ENCODE data around the gene PIF1. TPM values are rescaled to one million over a fixed set of nuclear protein-coding genes. Genes with fewer than 3 reads are reported as not detected.
"Not testable (repeated sequence)": the region's sequence is repeated elsewhere in the genome, so short reads cannot be mapped to it uniquely, and the experiment has no call there.

PIF1 gene
- total RNA-seq, 4 donors from 2014 or later = 0.39 to 2.4 (median 1.1) TPM; not detected in 1

GRCh38 chr15:64828985-64829384, 3.5 kb upstream of the PIF1 start:
- Histone ChIP-seq H3K9me3 (no peaks in the 10 kb centered on the region), H3K4me1 (peaks cover 0 to 22% (median 13%) of the 10 kb centered on the region in 4 donors), H3K4me3 (no peak overlapping the region), H3K27ac (no peak overlapping the region), H3K36me3 (no peaks in the 10 kb centered on the region), H3K27me3 (no peaks in the 10 kb centered on the region)
- 85 to 90% methylated on average over 5 of the region's 5 CpGs for WGBS, 2 donors
- DNase-seq (ENCODE audit: low spot score in 2 of 2) = no peak
- TF ChIP-seq CTCF (IDR thresholded peaks at IDR 0.05) (no peak), POLR2A (IDR thresholded peaks at IDR 0.05) (no peak), EP300 (IDR thresholded peaks at IDR 0.05) (no peak)

- Histone ChIP-seq H3K36me3 (no peaks in the 10 kb centered on the region), H3K9me3 (no peaks in the 10 kb centered on the region), H3K27me3 (no peaks in the 10 kb centered on the region), H3K4me3 (peak overlapping the region; percentile 20 to 57 (median 42)), H3K4me1 (peaks cover 0 to 29% (median 16%) of the 10 kb centered on the region in 4 donors), H3K27ac (peak overlapping the region in 1 of 4 donors; percentile 62)
- TF ChIP-seq EP300 (IDR thresholded peaks at IDR 0.05) (no peak), CTCF (IDR thresholded peaks at IDR 0.05) (no peak), POLR2A (IDR thresholded peaks at IDR 0.05) (no peak)
- WGBS, 2 donors = 2 to 3% methylated on average over 13 to 17 of the region's 17 CpGs
- DNase-seq (ENCODE audit: low spot score in 2 of 2) = no peak
Observed at GRCh38 chr15:64824929-64825430, 467 bp downstream of the PIF1 start.

GRCh38 chr15:64816452-64816851, 9.0 kb downstream of the PIF1 start:
- 78 to 84% methylated on average over 7 to 12 of the region's 13 CpGs for WGBS, 2 donors
- no peaks in the 10 kb centered on the region for H3K27me3 ChIP-seq
- TF ChIP-seq CTCF (IDR thresholded peaks at IDR 0.05) = no peak
- TF ChIP-seq EP300 (IDR thresholded peaks at IDR 0.05) = no peak
- no peak for TF ChIP-seq POLR2A (IDR thresholded peaks at IDR 0.05)

GRCh38 chr15:64814965-64815364, 10.5 kb downstream of the PIF1 start:
- not testable (repeated sequence) for H3K36me3 ChIP-seq; H3K27ac ChIP-seq; H3K4me1 ChIP-seq; DNase-seq (ENCODE audit: low spot score in 2 of 2); H3K27me3 ChIP-seq; H3K4me3 ChIP-seq; H3K9me3 ChIP-seq
- WGBS, 2 donors = 76 to 88% methylated on average over 4 of the region's 4 CpGs

More at GRCh38 chr15:64816452-64816851, 9.0 kb downstream of the PIF1 start:
- Histone ChIP-seq H3K4me1 (no peaks in the 10 kb centered on the region), H3K9me3 (no peaks in the 10 kb centered on the region), H3K36me3 (no peaks in the 10 kb centered on the region), H3K27ac (no peak overlapping the region), H3K4me3 (no peak overlapping the region)
- DNase-seq (ENCODE audit: low spot score in 2 of 2) = no peak

- not testable (repeated sequence) for H3K9me3 ChIP-seq; H3K27me3 ChIP-seq; H3K4me1 ChIP-seq; H3K27ac ChIP-seq; H3K36me3 ChIP-seq; DNase-seq (ENCODE audit: low spot score in 2 of 2); H3K4me3 ChIP-seq
- 92 to 97% methylated on average over 8 of the region's 8 CpGs for WGBS, 2 donors
Observed at GRCh38 chr15:64814283-64814682, 11.2 kb downstream of the PIF1 start.

- Histone ChIP-seq H3K4me3 (no peak overlapping the region), H3K9me3 (no peaks in the 10 kb centered on the region), H3K36me3 (no peaks in the 10 kb centered on the region), H3K27me3 (peaks cover 0 to 6% of the 10 kb centered on the region in 2 donors), H3K27ac (no peak overlapping the region), H3K4me1 (peaks cover 0 to 3% (median 0%) of the 10 kb centered on the region in 4 donors)
- no peak for TF ChIP-seq POLR2A (IDR thresholded peaks at IDR 0.05)
- no peak for TF ChIP-seq EP300 (IDR thresholded peaks at IDR 0.05)
- TF ChIP-seq CTCF (IDR thresholded peaks at IDR 0.05) = no peak
- no peak for DNase-seq (ENCODE audit: low spot score in 2 of 2)
- 58 to 69% methylated on average over 6 of the region's 6 CpGs for WGBS, 2 donors
Observed at GRCh38 chr15:64813075-64813474, 12.4 kb downstream of the PIF1 start.
